HEK293 (cell line): Measurements from ENCODE around the gene YARS2.
A peak's percentile ranks its signal among the peaks of the same experiment; 100 is the strongest.

Experiments
- HIC1 ChIP-seq: fragments of 450-650 bp; formaldehyde crosslinking; IDR thresholded peaks from 2 replicates; pipeline ENCODE4 v1.5.1; 2016; ENCODE audit warnings: missing biosample characterization, missing genetic modification characterization
- HOXD13 ChIP-seq: sonication (generic); formaldehyde crosslinking; IDR thresholded peaks from 2 replicates; pipeline ENCODE4 v1.8.0; 2022; ENCODE audit warnings: missing genetic modification reagents, borderline replicate concordance
- KLF9 ChIP-seq: fragments of 450-650 bp; formaldehyde crosslinking; IDR thresholded peaks from 2 replicates; pipeline ENCODE4 v1.5.1; 2016; ENCODE audit warnings: missing biosample characterization, missing genetic modification characterization, low read depth
- PRDM4 ChIP-seq: fragments of 450-650 bp; formaldehyde crosslinking; IDR thresholded peaks from 2 replicates; pipeline ENCODE4 v1.5.1; 2017; ENCODE audit warnings: missing biosample characterization, missing genetic modification characterization
- PRDM6 ChIP-seq: fragments of 450-650 bp; formaldehyde crosslinking; IDR thresholded peaks from 2 replicates; pipeline ENCODE4 v1.5.1; 2017; ENCODE audit warnings: missing biosample characterization, missing genetic modification characterization
- SP3 ChIP-seq: fragments of 450-650 bp; formaldehyde crosslinking; IDR thresholded peaks from 2 replicates; pipeline ENCODE4 v1.5.1; 2016; ENCODE audit warnings: missing biosample characterization, missing genetic modification characterization
- ZBTB17 ChIP-seq: fragments of 450-650 bp; formaldehyde crosslinking; IDR thresholded peaks from 2 replicates; pipeline ENCODE4 v1.5.1; 2016; ENCODE audit warnings: missing biosample characterization, missing genetic modification characterization
- ZBTB20 ChIP-seq: fragments of 450-650 bp; formaldehyde crosslinking; IDR thresholded peaks from 2 replicates; pipeline ENCODE4 v1.5.1; 2016; ENCODE audit warnings: missing biosample characterization, missing genetic modification characterization
- ZBTB6 ChIP-seq: fragments of 450-650 bp; formaldehyde crosslinking; IDR thresholded peaks from 2 replicates; pipeline ENCODE4 v1.5.1; 2017; ENCODE audit warnings: missing biosample characterization, missing genetic modification characterization
- ZEB2 ChIP-seq: fragments of 450-650 bp; formaldehyde crosslinking; IDR thresholded peaks from 2 replicates; pipeline ENCODE4 v1.5.1; 2016; ENCODE audit warnings: missing biosample characterization, missing genetic modification characterization
- ZNF121 ChIP-seq: fragments of 450-650 bp; formaldehyde crosslinking; IDR thresholded peaks from 2 replicates; pipeline ENCODE4 v1.5.1; 2016; ENCODE audit warnings: missing biosample characterization, missing genetic modification characterization
- ZNF16 ChIP-seq: fragments of 450-650 bp; formaldehyde crosslinking; IDR thresholded peaks from 2 replicates; pipeline ENCODE4 v1.5.1; 2016; ENCODE audit warnings: low read depth, missing biosample characterization, missing genetic modification characterization
- ZNF23 ChIP-seq: fragments of 450-650 bp; formaldehyde crosslinking; IDR thresholded peaks from 2 replicates; pipeline ENCODE4 v1.5.1; 2016; ENCODE audit warnings: missing biosample characterization, missing genetic modification characterization, borderline replicate concordance
- ZNF239 ChIP-seq: fragments of 450-650 bp; formaldehyde crosslinking; IDR thresholded peaks from 2 replicates; pipeline ENCODE4 v1.5.1; 2016; ENCODE audit warnings: missing biosample characterization, missing genetic modification characterization
- ZNF362 ChIP-seq: fragments of 450-650 bp; formaldehyde crosslinking; IDR thresholded peaks from 2 replicates; pipeline ENCODE4 v1.5.1; 2016; ENCODE audit warnings: missing biosample characterization, missing genetic modification characterization
- ZNF366 ChIP-seq: fragments of 450-650 bp; formaldehyde crosslinking; conservative IDR thresholded peaks from 2 replicates; pipeline ENCODE4 v1.5.1; 2016; ENCODE audit warnings: missing biosample characterization, missing genetic modification characterization
- ZNF510 ChIP-seq: fragments of 450-650 bp; formaldehyde crosslinking; IDR thresholded peaks from 2 replicates; pipeline ENCODE4 v1.5.1; 2018; ENCODE audit warnings: mild to moderate bottlenecking, missing genetic modification characterization, missing biosample characterization; ENCODE audit not compliant: insufficient replicate concordance
- ZNF513 ChIP-seq: fragments of 450-650 bp; IDR thresholded peaks from 2 replicates; pipeline ENCODE4 v1.5.1; 2018; ENCODE audit warnings: missing biosample characterization, missing genetic modification characterization
- ZNF544 ChIP-seq: fragments of 450-650 bp; formaldehyde crosslinking; IDR thresholded peaks from 2 replicates; pipeline ENCODE4 v1.5.0; 2017; ENCODE audit warnings: missing biosample characterization, missing genetic modification characterization
- ZNF596 ChIP-seq: fragments of 450-650 bp; IDR thresholded peaks from 2 replicates; pipeline ENCODE4 v1.5.0; 2018; ENCODE audit warnings: missing biosample characterization, mild to moderate bottlenecking, missing genetic modification characterization, moderate library complexity
- ZNF626 ChIP-seq: fragments of 450-650 bp; sonication (Bioruptor Pico); formaldehyde crosslinking; IDR thresholded peaks from 2 replicates; pipeline ENCODE4 v1.5.1; 2018; ENCODE audit warnings: missing biosample characterization, missing genetic modification characterization, inconsistent platforms
- ZNF654 ChIP-seq: fragments of 450-650 bp; formaldehyde crosslinking; IDR thresholded peaks from 2 replicates; pipeline ENCODE4 v1.5.1; 2016; ENCODE audit warnings: low read depth, missing biosample characterization, missing genetic modification characterization
- ZNF776 ChIP-seq: fragments of 450-650 bp; formaldehyde crosslinking; IDR thresholded peaks from 2 replicates; pipeline ENCODE4 v1.5.0; 2017; ENCODE audit warnings: missing biosample characterization, missing genetic modification characterization, borderline replicate concordance
- ZSCAN18 ChIP-seq: fragments of 450-650 bp; formaldehyde crosslinking; IDR thresholded peaks from 2 replicates; pipeline ENCODE4 v1.5.1; 2016; ENCODE audit warnings: missing biosample characterization, missing genetic modification characterization
- ZSCAN30 ChIP-seq: fragments of 450-650 bp; IDR thresholded peaks from 2 replicates; pipeline ENCODE4 v1.5.1; 2018; ENCODE audit warnings: missing biosample characterization, mild to moderate bottlenecking, missing genetic modification characterization, moderate library complexity

Gene YARS2

GRCh38 chr12:32755654-32756475, at the start of gene YARS2 (continued):
- TF ChIP-seq KLF9 (tag by site-specific recombination), result peak; percentile 95
- no peak for TF ChIP-seq ZNF23 (tag by site-specific recombination)
- no peak for TF ChIP-seq ZNF362 (tag by site-specific recombination)
- no peak for TF ChIP-seq ZNF776
- TF ChIP-seq ZNF510 (tag by site-specific recombination), result no peak
- TF ChIP-seq ZNF626 (tag by site-specific recombination), result no peak
- peak; percentile 78 for TF ChIP-seq ZEB2 (tag by site-specific recombination)
- no peak for TF ChIP-seq ZNF121 (tag by site-specific recombination)
- TF ChIP-seq ZNF544 (tag by site-specific recombination), result no peak
- no peak for TF ChIP-seq ZNF513 (tag by site-specific recombination)
- no peak for TF ChIP-seq HOXD13 (CRISPR knock-in tag)
- peak; percentile 47 for TF ChIP-seq SP3 (tag by site-specific recombination)
- no peak for TF ChIP-seq ZBTB6 (tag by site-specific recombination)
- no peak for TF ChIP-seq PRDM4
- TF ChIP-seq ZNF16 (tag by site-specific recombination), result no peak
- TF ChIP-seq ZNF596, result no peak
- TF ChIP-seq ZNF366 (tag by site-specific recombination), result no peak
- TF ChIP-seq ZNF654 (tag by site-specific recombination), result peak; percentile 100
- no peak for TF ChIP-seq ZNF239 (tag by site-specific recombination)
- peak; percentile 66 for TF ChIP-seq PRDM6 (tag by site-specific recombination)
- no peak for TF ChIP-seq HIC1
- peak; percentile 61 for TF ChIP-seq ZBTB17 (tag by site-specific recombination)
- TF ChIP-seq ZSCAN30 (tag by site-specific recombination), result peak; percentile 42; the same call in 1 of the 2 replicates
- no peak for TF ChIP-seq ZSCAN18
- TF ChIP-seq ZBTB20 (tag by site-specific recombination), result no peak
